GM19397 (cell line): ENCODE data around the gene BIRC7.

Experiments
- ATAC-seq: cut with Tn5 transposase; IDR thresholded peaks from one replicate; pipeline ENCODE4 v1.9.1; 2021; ENCODE audit warnings: mild to moderate bottlenecking, moderate library complexity; ENCODE audit not compliant: unreplicated experiment

BIRC7 gene

GRCh38 chr20:63278661-63279060, 43.0 kb downstream of the BIRC7 start:
- ATAC-seq, result no peak

- ATAC-seq, result no peak
Observed at GRCh38 chr20:63279931-63280330, 44.2 kb downstream of the BIRC7 start.

GRCh38 chr20:63280371-63280770, 44.7 kb downstream of the BIRC7 start:
- ATAC-seq, result no peak

DNA sequence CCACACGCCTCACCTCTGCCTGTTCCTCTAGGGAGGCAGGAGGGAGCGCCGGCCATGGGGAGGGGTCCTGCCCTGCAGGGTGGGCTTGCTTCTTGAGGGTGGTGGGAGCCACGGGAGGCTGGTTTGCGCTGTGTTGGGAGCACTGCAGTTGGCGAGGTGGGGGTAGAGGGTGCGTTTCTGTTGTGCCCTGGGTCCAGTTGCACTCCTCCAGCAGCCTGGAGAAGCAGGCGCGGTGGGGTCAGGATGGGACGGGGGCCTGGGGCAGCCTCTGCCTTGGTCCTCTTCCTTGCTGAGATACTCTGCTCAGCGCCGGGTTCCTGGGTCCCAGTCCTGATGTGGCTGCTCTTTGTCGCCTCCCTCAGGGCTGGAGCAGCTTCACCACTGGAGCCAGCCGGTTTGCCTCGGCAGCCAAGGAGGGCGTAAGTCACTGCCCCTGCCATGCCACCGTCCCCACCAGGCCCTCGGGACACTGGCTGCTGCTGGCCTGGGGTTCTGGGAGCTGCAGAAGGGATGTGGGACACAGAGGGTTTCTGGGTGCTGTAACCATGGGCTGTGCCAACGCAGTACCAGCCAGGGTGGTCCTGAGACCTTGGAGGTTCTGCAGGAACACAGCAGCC, 45.3 kb downstream of the BIRC7 start:
- no peak for ATAC-seq

- no peak for ATAC-seq
Observed at GRCh38 chr20:63281742-63282665, 46.3 kb downstream of the BIRC7 start.

GRCh38 chr20:63282946-63283345, 47.2 kb downstream of the BIRC7 start:
- ATAC-seq, result no peak

- ATAC-seq, result no peak
Observed at GRCh38 chr20:63283397-63284082, 47.8 kb downstream of the BIRC7 start.

GRCh38 chr20:63284083-63284440, 48.4 kb downstream of the BIRC7 start:
- no peak for ATAC-seq

DNA sequence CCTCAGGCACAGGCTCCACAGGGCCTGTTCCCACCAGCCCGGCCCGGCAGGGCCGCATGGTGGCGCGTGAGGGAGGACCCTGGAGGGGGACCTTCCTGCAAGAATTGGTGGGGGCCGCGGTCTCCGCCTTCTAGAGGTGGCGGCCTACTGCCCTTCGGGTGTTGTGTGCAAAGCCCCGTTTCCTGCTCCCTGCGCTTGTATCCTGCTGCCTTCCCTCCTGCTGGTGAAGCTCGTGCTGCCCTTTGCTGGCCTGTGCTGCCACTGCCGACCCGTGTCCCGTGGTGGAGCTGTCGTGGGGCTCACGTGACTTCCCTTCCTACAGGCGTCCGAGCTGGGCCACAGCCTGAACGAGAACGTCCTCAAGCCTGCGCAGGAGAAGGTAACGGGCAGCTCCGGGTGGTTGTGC, 48.8 kb downstream of the BIRC7 start:
- ATAC-seq, result no peak

DNA sequence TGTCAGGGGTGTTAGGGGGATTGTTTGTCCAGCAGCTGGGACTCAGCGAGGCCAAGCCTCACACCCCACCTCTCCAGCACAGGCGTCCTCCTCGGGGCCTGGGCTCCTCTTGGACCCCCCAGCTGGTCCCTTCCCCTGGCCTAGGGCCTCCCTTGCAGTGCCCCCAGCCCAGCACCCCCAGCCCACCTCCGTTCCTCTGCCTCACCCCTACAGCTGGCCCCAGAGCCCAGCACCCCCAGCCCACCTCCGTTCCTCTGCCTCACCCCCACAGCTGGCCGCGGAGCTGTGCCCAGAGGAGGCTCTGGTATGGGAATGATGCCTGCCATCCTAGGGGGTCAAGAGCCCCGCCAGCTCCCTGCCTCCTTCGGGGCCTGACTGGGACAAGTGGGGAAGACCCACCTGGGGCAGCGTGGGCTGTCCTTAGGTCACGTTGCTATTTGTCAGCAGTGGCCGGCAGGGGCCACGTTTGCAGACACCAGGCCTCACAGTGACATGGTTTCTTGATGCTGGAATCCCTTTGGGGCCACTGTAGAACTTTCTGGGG, 49.3 kb downstream of the BIRC7 start:
- no peak for ATAC-seq

- ATAC-seq, result no peak
Observed at GRCh38 chr20:63285636-63286615, 50.2 kb downstream of the BIRC7 start.

- ATAC-seq, result no peak
Observed at GRCh38 chr20:63286781-63287696, 51.3 kb downstream of the BIRC7 start.

DNA sequence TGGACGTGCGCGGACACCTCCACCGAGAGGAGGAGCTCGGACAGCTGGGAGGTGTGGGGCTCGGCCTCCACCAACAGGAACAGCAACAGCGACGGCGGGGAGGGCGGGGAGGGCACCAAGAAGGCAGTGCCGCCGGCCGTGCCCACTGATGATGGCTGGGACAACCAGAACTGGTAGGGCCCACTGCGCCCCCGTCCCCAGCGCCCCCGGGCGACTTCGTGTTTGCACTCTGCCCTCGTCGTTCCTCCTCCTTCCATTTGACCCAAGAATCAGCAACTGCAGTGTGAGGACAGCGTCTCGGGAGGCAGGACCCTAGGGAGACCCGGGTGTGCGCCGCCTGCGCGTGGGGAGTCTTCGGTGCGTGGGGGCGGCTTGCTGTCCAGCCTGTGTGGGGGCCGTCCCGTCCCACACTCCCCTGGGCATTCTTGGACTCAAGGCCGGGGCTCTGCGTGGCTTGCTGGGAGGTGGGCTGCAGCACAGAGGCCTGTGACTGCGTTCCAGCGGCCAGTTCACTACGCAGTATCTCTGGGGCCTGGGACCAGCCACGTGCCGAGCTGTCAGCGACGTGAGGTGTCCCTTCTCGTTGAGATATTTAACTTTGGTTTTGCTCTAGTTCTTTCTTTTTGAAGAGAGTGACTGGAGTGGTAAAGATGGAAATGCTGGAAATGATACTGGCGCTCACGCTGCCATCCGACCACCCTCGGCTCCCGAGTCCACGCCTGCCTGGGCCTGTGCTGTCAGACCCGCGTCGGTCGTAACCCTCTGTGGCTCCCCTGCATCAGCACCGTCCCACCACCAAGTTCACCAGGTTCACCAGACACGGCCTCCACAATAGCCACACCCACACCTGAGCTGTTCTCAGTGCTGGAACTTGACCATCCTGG, 52.2 kb downstream of the BIRC7 start:
- ATAC-seq, result no peak

DNA sequence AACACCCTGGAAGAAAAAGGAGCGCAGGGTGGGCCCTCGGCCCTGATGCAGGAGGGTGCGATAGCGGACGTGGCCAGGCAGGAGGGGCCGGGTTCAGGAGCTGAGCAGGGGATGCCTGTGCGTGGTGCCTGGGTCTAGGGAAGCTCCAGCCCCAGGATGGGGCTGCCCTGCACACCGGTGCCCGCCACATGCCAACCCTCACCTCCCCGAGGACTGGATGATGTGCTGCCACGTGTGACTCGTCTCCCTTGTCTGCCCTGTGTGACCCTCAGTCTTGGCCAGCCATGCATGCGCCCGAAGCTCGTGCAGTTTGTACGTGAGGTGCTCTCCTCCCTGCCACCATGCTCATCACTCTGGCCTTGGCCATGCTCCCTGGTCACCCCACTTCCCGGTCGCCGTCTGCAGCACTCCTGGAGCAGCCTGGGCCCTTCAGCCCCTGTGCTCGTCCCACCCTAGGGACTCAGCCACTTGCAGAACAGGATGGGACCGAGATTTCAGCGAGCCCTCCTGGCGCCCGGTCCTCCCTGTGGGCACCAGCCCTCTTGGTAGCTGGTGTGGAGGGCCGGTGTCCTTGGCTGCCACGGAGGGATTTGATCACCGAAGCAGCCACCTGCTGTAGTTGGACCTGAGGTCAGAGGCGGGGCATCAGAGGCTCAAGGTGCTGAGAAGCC, 53.0 kb downstream of the BIRC7 start:
- ATAC-seq, result no peak

DNA sequence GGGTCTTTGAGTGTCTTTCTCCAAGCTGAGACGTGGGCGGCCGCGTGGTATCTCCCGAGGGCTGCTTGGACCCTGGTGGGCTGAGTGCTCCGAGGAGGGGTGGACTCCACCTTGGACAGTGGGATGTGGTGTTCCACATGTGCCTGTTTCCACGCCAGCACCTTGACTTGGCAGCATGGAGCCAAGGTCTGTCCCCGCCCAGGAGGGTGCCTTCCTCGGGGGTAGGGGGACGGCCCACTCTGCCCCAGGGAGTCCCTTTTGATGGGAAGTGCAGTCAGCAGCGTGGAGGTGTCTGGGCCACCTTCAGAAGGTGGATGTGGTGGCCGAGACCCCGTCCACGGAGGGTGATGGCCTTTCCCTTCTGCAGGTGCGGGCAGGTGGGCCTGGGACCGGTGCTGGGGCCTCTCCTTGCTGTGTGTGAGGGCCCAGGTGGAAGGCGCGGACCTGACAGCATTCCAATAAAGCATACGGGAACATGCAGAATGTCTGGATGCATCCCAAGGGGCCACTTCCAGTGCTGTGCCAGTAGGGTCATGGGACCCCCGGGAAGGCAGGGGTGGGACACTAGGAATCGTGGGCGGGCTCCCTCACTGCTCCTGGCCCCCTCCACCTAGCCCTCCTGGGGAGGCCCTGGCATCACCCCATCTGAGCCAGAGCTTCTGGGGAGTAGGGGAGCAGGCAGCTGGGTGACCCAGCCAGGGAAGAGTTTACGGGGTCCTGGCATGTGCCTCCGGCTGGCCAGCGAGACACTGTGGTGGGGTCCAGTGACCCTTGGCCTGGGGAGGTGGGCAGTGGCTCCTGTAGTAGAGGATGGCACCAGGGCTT, 53.8 kb downstream of the BIRC7 start:
- no peak for ATAC-seq
